EL (cell line): Measurements from ENCODE around the gene WDR1.

ENCODE experiments used
- DNase-seq: peaks from one replicate; pipeline ENCODE4 v3.0.0-alpha.2; 2016

WDR1 gene

GRCh38 chr4:10034612-10035104 lies 81.9 kb downstream of the WDR1 start:
- no peak for DNase-seq

GRCh38 chr4:10034136-10034535 lies 82.5 kb downstream of the WDR1 start:
- DNase-seq = no peak

- peak; percentile 72 for DNase-seq
These were observed 83.3 kb downstream of the WDR1 start for GRCh38 chr4:10033191-10033881.

- DNase-seq = peak; percentile 61
These were observed 84.0 kb downstream of the WDR1 start for GRCh38 chr4:10032625-10033024.

GRCh38 chr4:10031668-10032590 lies 84.7 kb downstream of the WDR1 start:
- no peak for DNase-seq

GRCh38 chr4:10030972-10031667 lies 85.5 kb downstream of the WDR1 start:
- DNase-seq = no peak

- DNase-seq = no peak
These were observed 87.2 kb downstream of the WDR1 start for GRCh38 chr4:10029403-10029802.

GRCh38 chr4:10028910-10029309 lies 87.7 kb downstream of the WDR1 start:
- peak; percentile 31 for DNase-seq

- no peak for DNase-seq
These were observed 90.1 kb downstream of the WDR1 start for GRCh38 chr4:10026485-10026884.

- no peak for DNase-seq
These were observed 91.3 kb downstream of the WDR1 start for GRCh38 chr4:10025230-10025806.
